ENCODE measurements around the gene FBXW9. TPM values are rescaled to one million over a fixed set of nuclear protein-coding genes. Genes with fewer than 3 reads are reported as not detected.

FBXW9 gene
- total RNA-seq, 3 donors from 2014 or later (not counting 1 experiment from before 2014, with no cell fraction given) = 2.2 to 3.2 (median 2.9) TPM

GRCh38 chr19:12721656-12722565 is 25.5 kb upstream of the FBXW9 start:
- Mint-ChIP-seq H3K4me3 (peak overlapping the region; percentile 94), H3K36me3 (no peaks in the 10 kb centered on the region), H3K27ac (peak overlapping the region; percentile 91 to 96), H3K9me3 (no peaks in the 10 kb centered on the region), H3K4me1 (peaks cover 26 to 42% of the 10 kb centered on the region in 2 donors), H3K27me3 (ENCODE audit: low read depth in 2 of 2) (no peaks in the 10 kb centered on the region)
- DNase-seq = peak in 1 of 2 donors; percentile 69
- Histone ChIP-seq H3K4me3 (ENCODE audit: low read length) (peak overlapping the region; percentile 60), H3K27me3 (ENCODE audit: control insufficient read depth, insufficient read depth, low read length) (no peaks in the 10 kb centered on the region), H3K4me1 (ENCODE audit: control insufficient read depth, insufficient read depth, low read length) (peaks cover 36% of the 10 kb centered on the region), H3K27ac (ENCODE audit: low read length) (peak overlapping the region; percentile 44), H3K36me3 (ENCODE audit: control insufficient read depth, insufficient read depth, low read length) (peaks cover 4% of the 10 kb centered on the region), H3K9me3 (ENCODE audit: control insufficient read depth, insufficient read depth, low read length) (no peaks in the 10 kb centered on the region)
- under 1% methylated on average over 64 of the region's 65 CpGs for WGBS (ENCODE audit: insufficient coverage)
- ATAC-seq = peak; percentile 52 to 67 (median 54)
- intact Hi-C loops (cut with micrococcal nuclease) = loop anchor here (5.0 kb wide), 3 partner anchors 40 to 70 kb away; partner anchors contain the start of genes DHPS, JUNB, MAN2B1 and WDR83
- TF ChIP-seq CTCF (IDR thresholded peaks at IDR 0.05) = no peak

- H3K4me3 Mint-ChIP-seq = peak overlapping the region; percentile 94
- H3K27me3 Mint-ChIP-seq (ENCODE audit: low read depth in 2 of 2) = no peaks in the 10 kb centered on the region
- peak in 1 of 2 donors; percentile 36 for DNase-seq
- WGBS (ENCODE audit: insufficient coverage) = 12% methylated on average over 59 of the region's 59 CpGs
- TF ChIP-seq CTCF (IDR thresholded peaks at IDR 0.05) = no peak
- H3K36me3 Mint-ChIP-seq = no peaks in the 10 kb centered on the region
- intact Hi-C loops (cut with micrococcal nuclease) = loop anchor here (5.0 kb wide), 3 partner anchors 39 to 71 kb away; partner anchors contain the start of genes DHPS, JUNB, MAN2B1 and WDR83
- peak overlapping the region; percentile 91 to 96 for H3K27ac Mint-ChIP-seq
- H3K9me3 Mint-ChIP-seq = no peaks in the 10 kb centered on the region
- H3K27ac ChIP-seq (ENCODE audit: low read length) = no peak overlapping the region
- H3K36me3 ChIP-seq (ENCODE audit: control insufficient read depth, insufficient read depth, low read length) = peaks cover 6% of the 10 kb centered on the region
- peaks cover 36% of the 10 kb centered on the region for H3K4me1 ChIP-seq (ENCODE audit: control insufficient read depth, insufficient read depth, low read length)
- ATAC-seq = no peak
- no peaks in the 10 kb centered on the region for H3K9me3 ChIP-seq (ENCODE audit: control insufficient read depth, insufficient read depth, low read length)
- H3K4me1 Mint-ChIP-seq = peaks cover 26 to 47% of the 10 kb centered on the region in 2 donors
- H3K4me3 ChIP-seq (ENCODE audit: low read length) = peak overlapping the region; percentile 60
- no peaks in the 10 kb centered on the region for H3K27me3 ChIP-seq (ENCODE audit: control insufficient read depth, insufficient read depth, low read length)
These were observed 24.6 kb upstream of the FBXW9 start for GRCh38 chr19:12720851-12721655.

GRCh38 chr19:12720296-12720695 is 23.9 kb upstream of the FBXW9 start:
- H3K27ac ChIP-seq (ENCODE audit: low read length) = no peak overlapping the region
- H3K9me3 ChIP-seq (ENCODE audit: control insufficient read depth, insufficient read depth, low read length) = no peaks in the 10 kb centered on the region
- ATAC-seq (no peak), DNase-seq (no peak)
- H3K4me1 ChIP-seq (ENCODE audit: control insufficient read depth, insufficient read depth, low read length) = peaks cover 36% of the 10 kb centered on the region
- Mint-ChIP-seq H3K4me3 (peak overlapping the region; percentile 65), H3K36me3 (no peaks in the 10 kb centered on the region), H3K27me3 (ENCODE audit: low read depth in 2 of 2) (no peaks in the 10 kb centered on the region), H3K4me1 (peaks cover 26 to 47% of the 10 kb centered on the region in 2 donors), H3K9me3 (no peaks in the 10 kb centered on the region), H3K27ac (peak overlapping the region; percentile 29 to 96)
- 95% methylated on average over 9 of the region's 10 CpGs for WGBS (ENCODE audit: insufficient coverage)
- peaks cover 13% of the 10 kb centered on the region for H3K36me3 ChIP-seq (ENCODE audit: control insufficient read depth, insufficient read depth, low read length)
- H3K27me3 ChIP-seq (ENCODE audit: control insufficient read depth, insufficient read depth, low read length) = no peaks in the 10 kb centered on the region
- TF ChIP-seq CTCF (IDR thresholded peaks at IDR 0.05) = no peak
- intact Hi-C loops (cut with micrococcal nuclease) = loop anchor here (5.0 kb wide), 3 partner anchors 38 to 72 kb away; partner anchors contain the start of genes DHPS, JUNB, MAN2B1 and WDR83
- no peak overlapping the region for H3K4me3 ChIP-seq (ENCODE audit: low read length)
